Smooth muscle cell of the coronary artery (primary cell): ENCODE data around the gene KDSR. TPM values are rescaled to one million over a fixed set of nuclear protein-coding genes. Genes with fewer than 3 reads are reported as not detected.

ENCODE experiments used
- total RNA-seq: library from RNA; depleted of rRNA; stranded (reverse); fragments of >200 nt; gene quantifications from 2 replicates; pipeline ENCODE4 v1.2.3, GENCODE V29; 2014; ENCODE audit warnings: low replicate concordance

Gene KDSR, protein sequence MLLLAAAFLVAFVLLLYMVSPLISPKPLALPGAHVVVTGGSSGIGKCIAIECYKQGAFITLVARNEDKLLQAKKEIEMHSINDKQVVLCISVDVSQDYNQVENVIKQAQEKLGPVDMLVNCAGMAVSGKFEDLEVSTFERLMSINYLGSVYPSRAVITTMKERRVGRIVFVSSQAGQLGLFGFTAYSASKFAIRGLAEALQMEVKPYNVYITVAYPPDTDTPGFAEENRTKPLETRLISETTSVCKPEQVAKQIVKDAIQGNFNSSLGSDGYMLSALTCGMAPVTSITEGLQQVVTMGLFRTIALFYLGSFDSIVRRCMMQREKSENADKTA
- 17.8 and 44.1 TPM in 2 replicates for total RNA-seq

GRCh38 chr18:63367053-63367953 lies at the start of gene KDSR:
Gene KDSR (minus strand): TSS chr18:63367206. CDS start chr18:63367118, 88 bp downstream.

DNA sequence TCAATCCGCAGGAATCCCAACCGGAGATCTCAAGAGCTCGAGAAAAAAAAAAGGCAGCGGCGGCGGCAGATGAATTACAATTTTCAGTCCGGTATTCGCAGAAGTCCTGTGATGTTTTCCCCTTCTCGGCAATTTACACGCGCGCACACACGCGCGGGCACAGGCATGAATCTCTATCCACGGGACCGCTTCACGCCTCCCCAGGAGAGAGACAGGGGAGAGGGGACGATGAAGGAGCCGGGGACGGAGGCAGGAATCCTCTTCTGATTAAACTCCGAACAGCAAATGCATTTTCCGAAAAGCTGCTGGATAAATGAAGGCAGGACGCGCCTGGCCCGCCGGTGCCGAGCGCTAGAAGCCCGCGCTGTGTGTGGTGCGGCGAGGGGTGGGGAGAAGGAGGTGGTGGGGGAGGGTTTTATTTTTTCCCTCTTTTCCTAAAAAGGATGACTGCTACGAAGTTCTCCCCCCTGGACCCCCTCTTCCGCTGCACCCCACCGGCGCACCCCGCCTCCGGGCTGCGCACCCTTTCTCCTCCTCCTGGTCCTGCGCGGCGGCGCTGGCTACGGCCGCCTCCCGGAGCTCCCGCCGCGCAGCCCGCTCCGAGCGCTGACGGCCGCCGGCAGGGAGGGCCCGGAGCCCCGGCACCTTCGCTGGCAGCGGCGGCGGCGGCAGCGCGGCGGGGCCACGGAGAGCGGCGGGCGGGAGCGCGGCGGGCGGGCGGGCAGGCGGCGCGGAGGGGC lies 47.5 kb downstream of the KDSR start, which contains the start of gene BCL2:
Gene BCL2 (minus strand): TSS at position 387 of the 740 bp plus-strand sequence.

Other genes with a start within 250 kb of the KDSR start
- 0.60 and 7.3 TPM in 2 replicates for gene BCL2, start 47.4 kb downstream of the KDSR start, total RNA-seq
- gene VPS4B, start 55.3 kb upstream of the KDSR start, total RNA-seq, result 25.7 and 35.9 TPM in 2 replicates
- gene SERPINB5, start 109.8 kb upstream of the KDSR start, total RNA-seq, result not detected in 2 replicates
- gene SERPINB12, start 175.2 kb upstream of the KDSR start, total RNA-seq, result not detected in 2 replicates
- not detected in 2 replicates for gene SERPINB13, start 220.1 kb upstream of the KDSR start, total RNA-seq